Endodermal cell (in vitro differentiated cells): ENCODE data around the gene RAB11B. TPM values are rescaled to one million over a fixed set of nuclear protein-coding genes. Genes with fewer than 3 reads are reported as not detected.

Source experiments
- DNase-seq: peaks from one replicate; pipeline ENCODE4 v3.0.0-alpha.2; 2017
- H3K27ac ChIP-seq: 2 replicates; pipeline ENCODE4 v1.5.1; 2013; ENCODE audit warnings: mild to moderate bottlenecking, low read depth, low read length, moderate library complexity
- H3K27me3 ChIP-seq: 2 replicates; pipeline ENCODE4 v1.6.1; 2013; ENCODE audit warnings: mild to moderate bottlenecking, low read length, moderate library complexity; ENCODE audit not compliant: insufficient read depth, control insufficient read depth, poor library complexity, severe bottlenecking
- H3K36me3 ChIP-seq: 2 replicates; pipeline ENCODE4 v1.7.0; 2013; ENCODE audit warnings: mild to moderate bottlenecking, low read length, moderate library complexity; ENCODE audit not compliant: control insufficient read depth, insufficient read depth
- H3K4me1 ChIP-seq: one replicate; pipeline ENCODE4 v1.7.0; 2013; ENCODE audit warnings: low read length; ENCODE audit not compliant: control insufficient read depth, insufficient read depth
- H3K4me3 ChIP-seq: 2 replicates; pipeline ENCODE4 v1.5.1; 2013; ENCODE audit warnings: mild to moderate bottlenecking, low read length, moderate library complexity
- H3K9ac ChIP-seq: 2 replicates; pipeline ENCODE4 v1.6.1; 2013; ENCODE audit warnings: mild to moderate bottlenecking, low read length, moderate library complexity; ENCODE audit not compliant: poor library complexity, severe bottlenecking; ENCODE audit errors: extremely low read depth
- H3K9me3 ChIP-seq: 2 replicates; pipeline ENCODE4 v1.6.1; 2013; ENCODE audit warnings: mild to moderate bottlenecking, low read length, moderate library complexity; ENCODE audit not compliant: control insufficient read depth
- H3K27ac Mint-ChIP-seq: 2 replicates; pipeline ENCODE4 v1.8.0; 2020; ENCODE audit warnings: mixed read lengths
- H3K27me3 Mint-ChIP-seq: 2 replicates; pipeline ENCODE4 v1.8.0; 2021; ENCODE audit warnings: mild to moderate bottlenecking, mixed read lengths; ENCODE audit not compliant: insufficient read depth
- H3K36me3 Mint-ChIP-seq: 2 replicates; pipeline ENCODE4 v1.8.0; 2020; ENCODE audit warnings: low read depth, mixed read lengths
- H3K4me1 Mint-ChIP-seq: 2 replicates; pipeline ENCODE4 v1.8.0; 2020; ENCODE audit warnings: mixed read lengths
- H3K4me3 Mint-ChIP-seq: 2 replicates; pipeline ENCODE4 v1.8.0; 2020; ENCODE audit warnings: mild to moderate bottlenecking, moderate library complexity, mixed read lengths
- H3K9me3 Mint-ChIP-seq: 2 replicates; pipeline ENCODE4 v1.8.0; 2020; ENCODE audit warnings: mild to moderate bottlenecking, mixed read lengths
- WGBS, 2 experiments: methylation state at CpG; one replicate each; pipeline versions ENCODE4 v1.1.5 to v1.1.7; 2013; ENCODE audit warnings: missing lambda C conversion rate in 2 of 2, mixed read lengths in 1 of 2; ENCODE audit not compliant: insufficient coverage in 1 of 2, insufficient read length in 1 of 2; 5-methylcytosine and 5-hydroxymethylcytosine counted together
- total RNA-seq, 2 donors: library from RNA; stranded (reverse); fragmentation: NEBNext Ultra II Directional in 1 of 2; extraction: Animal tissue kit (Norgen Biotek cat#: 25700) in 1 of 2; gene quantifications; 2 replicates in 1 of 2; 3 replicates in 1 of 2; pipeline ENCODE4 v1.2.1, GENCODE V29; 2021
- TF ChIP-seq, protein P1 (sequence below): fragments of 200-600 bp; sonication (generic); conservative IDR thresholded peaks from 2 replicates; pipeline ENCODE4 v1.5.0; 2021; ENCODE audit warnings: antibody characterized with exemption, mild to moderate bottlenecking

RAB11B gene
- total RNA-seq, 2 donors from 2014 or later = 137 to 146 TPM

DNA sequence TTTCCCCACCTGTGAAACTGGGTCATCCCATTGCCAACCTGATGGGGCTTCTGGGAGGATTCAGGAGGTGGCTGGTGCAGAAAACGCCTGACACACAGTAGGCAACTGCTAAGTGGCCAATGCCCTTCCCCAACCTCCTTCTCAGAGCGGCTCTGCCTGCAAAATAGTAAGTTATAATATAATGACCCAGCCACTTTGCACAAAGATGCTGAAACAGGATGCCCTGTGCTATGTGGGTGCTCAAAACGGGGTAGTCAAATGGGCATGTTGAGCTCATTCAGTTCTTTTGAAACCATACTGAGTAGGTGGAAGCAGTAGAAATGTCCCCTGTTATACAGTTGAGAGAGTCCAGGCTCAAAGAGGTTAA, 23.5 kb downstream of the RAB11B start:
- no peak overlapping the region for H3K27ac ChIP-seq

DNA sequence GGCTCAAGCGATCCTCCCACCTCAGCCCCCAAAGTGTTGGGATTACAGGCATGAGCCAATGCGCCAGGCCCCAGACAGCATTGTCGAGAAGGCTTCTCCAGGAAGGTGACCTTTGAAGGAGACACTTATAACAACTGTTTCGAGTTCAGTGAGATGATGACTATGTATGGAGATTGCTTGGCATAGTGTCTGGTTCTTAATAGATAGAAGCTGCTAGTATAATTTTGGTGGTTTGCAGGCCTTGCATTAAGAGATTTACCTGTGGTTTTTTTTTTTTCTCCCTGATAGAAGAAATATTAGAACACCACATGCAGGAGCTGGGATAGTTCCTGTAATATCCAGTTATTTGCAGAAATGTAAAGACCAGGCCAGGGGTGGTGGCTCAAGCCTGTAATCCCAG, 26.6 kb downstream of the RAB11B start:
- Histone ChIP-seq H3K9ac (no peak overlapping the region), H3K27me3 (no peaks in the 10 kb centered on the region), H3K36me3 (no peaks in the 10 kb centered on the region), H3K27ac (no peak overlapping the region), H3K4me1 (peaks cover 2% of the 10 kb centered on the region), H3K9me3 (no peaks in the 10 kb centered on the region), H3K4me3 (no peak overlapping the region)
- TF ChIP-seq, protein P1, sequence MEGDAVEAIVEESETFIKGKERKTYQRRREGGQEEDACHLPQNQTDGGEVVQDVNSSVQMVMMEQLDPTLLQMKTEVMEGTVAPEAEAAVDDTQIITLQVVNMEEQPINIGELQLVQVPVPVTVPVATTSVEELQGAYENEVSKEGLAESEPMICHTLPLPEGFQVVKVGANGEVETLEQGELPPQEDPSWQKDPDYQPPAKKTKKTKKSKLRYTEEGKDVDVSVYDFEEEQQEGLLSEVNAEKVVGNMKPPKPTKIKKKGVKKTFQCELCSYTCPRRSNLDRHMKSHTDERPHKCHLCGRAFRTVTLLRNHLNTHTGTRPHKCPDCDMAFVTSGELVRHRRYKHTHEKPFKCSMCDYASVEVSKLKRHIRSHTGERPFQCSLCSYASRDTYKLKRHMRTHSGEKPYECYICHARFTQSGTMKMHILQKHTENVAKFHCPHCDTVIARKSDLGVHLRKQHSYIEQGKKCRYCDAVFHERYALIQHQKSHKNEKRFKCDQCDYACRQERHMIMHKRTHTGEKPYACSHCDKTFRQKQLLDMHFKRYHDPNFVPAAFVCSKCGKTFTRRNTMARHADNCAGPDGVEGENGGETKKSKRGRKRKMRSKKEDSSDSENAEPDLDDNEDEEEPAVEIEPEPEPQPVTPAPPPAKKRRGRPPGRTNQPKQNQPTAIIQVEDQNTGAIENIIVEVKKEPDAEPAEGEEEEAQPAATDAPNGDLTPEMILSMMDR = no peak
- Mint-ChIP-seq H3K36me3 (peaks cover 2% of the 10 kb centered on the region), H3K4me1 (peaks cover 3% of the 10 kb centered on the region), H3K27me3 (no peaks in the 10 kb centered on the region), H3K4me3 (no peak overlapping the region), H3K9me3 (no peaks in the 10 kb centered on the region), H3K27ac (no peak overlapping the region)
- WGBS, 2 experiments = 80 to 81% methylated on average over 4 of the region's 4 CpGs
- no peak for DNase-seq

More for the DNA sequence above, 23.5 kb downstream of the RAB11B start:
- H3K9me3 Mint-ChIP-seq = no peaks in the 10 kb centered on the region
- Histone ChIP-seq H3K9ac (peak overlapping the region; percentile 19), H3K4me3 (peak overlapping the region; percentile 87), H3K27me3 (no peaks in the 10 kb centered on the region), H3K4me1 (peaks cover 2% of the 10 kb centered on the region), H3K36me3 (no peaks in the 10 kb centered on the region), H3K9me3 (no peaks in the 10 kb centered on the region)
- H3K27ac Mint-ChIP-seq = no peak overlapping the region
- TF ChIP-seq, protein P1 = no peak
- no peaks in the 10 kb centered on the region for H3K27me3 Mint-ChIP-seq
- H3K4me1 Mint-ChIP-seq = peaks cover 3% of the 10 kb centered on the region
- WGBS, 2 experiments = 59 to 89% methylated on average over 1 to 3 of the region's 3 CpGs
- no peak for DNase-seq
- H3K4me3 Mint-ChIP-seq = peak overlapping the region; percentile 51
- no peaks in the 10 kb centered on the region for H3K36me3 Mint-ChIP-seq

DNA sequence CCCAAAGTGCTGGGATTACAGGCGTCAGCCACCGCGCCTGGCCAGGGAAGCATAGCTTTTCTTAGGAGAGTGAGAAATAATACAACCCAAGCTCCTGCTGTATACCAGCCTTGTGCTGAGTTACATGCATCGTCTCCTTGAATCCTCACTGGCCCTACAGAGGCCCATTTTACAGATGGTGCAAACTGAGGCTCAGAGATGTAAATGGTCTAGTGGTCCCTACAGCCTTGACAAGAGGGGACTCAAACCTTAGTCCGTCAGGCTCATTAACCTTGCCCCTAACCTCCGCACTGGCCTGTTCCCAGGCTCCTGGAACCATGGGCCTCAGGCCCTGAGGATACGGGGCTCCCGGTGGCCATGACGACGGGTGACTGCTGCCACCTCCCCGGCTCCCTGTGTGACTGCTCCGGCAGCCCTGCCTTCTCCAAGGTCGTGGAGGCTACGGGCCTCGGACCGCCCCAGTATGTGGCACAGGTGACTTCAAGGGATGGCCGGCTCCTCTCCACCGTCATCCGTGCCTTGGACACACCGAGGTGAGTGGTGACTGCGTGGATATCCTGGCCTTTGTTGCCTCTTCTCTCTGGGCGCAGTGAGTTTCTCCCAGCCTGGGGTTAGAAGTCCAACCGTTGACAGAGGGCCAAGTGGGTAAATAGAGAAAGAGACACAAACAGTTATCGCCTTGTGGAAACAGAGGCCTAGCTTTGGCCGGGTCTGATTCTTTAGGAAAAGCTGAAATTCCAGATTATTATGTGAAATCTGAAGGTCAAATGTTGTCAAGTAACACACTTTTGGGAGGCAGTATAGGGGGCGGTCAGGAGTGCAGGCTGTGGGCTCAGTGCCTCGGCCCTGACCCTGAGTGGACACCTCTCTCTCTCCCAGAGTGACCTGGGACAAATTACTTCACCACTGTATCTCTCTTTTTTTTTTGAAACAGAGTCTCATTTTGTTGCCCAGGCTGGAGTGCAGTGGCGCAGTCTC, 31.6 kb downstream of the RAB11B start:
- Mint-ChIP-seq H3K4me3 (no peak overlapping the region), H3K4me1 (peaks cover 3% of the 10 kb centered on the region), H3K27me3 (no peaks in the 10 kb centered on the region), H3K36me3 (peaks cover 26% of the 10 kb centered on the region), H3K9me3 (no peaks in the 10 kb centered on the region), H3K27ac (no peak overlapping the region)
- WGBS, 2 experiments = 95 to 96% methylated on average over 28 of the region's 28 CpGs
- Histone ChIP-seq H3K36me3 (peaks cover 6% of the 10 kb centered on the region), H3K9me3 (no peaks in the 10 kb centered on the region), H3K27me3 (no peaks in the 10 kb centered on the region), H3K27ac (no peak overlapping the region), H3K4me1 (no peaks in the 10 kb centered on the region), H3K9ac (no peak overlapping the region), H3K4me3 (no peak overlapping the region)
- DNase-seq = no peak
- TF ChIP-seq, protein P1 = no peak
